ENCODE measurements around the gene SHROOM4.

GRCh38 chrX:50801135-50801534 is 12.9 kb downstream of the SHROOM4 start:
- TF ChIP-seq, protein P1, sequence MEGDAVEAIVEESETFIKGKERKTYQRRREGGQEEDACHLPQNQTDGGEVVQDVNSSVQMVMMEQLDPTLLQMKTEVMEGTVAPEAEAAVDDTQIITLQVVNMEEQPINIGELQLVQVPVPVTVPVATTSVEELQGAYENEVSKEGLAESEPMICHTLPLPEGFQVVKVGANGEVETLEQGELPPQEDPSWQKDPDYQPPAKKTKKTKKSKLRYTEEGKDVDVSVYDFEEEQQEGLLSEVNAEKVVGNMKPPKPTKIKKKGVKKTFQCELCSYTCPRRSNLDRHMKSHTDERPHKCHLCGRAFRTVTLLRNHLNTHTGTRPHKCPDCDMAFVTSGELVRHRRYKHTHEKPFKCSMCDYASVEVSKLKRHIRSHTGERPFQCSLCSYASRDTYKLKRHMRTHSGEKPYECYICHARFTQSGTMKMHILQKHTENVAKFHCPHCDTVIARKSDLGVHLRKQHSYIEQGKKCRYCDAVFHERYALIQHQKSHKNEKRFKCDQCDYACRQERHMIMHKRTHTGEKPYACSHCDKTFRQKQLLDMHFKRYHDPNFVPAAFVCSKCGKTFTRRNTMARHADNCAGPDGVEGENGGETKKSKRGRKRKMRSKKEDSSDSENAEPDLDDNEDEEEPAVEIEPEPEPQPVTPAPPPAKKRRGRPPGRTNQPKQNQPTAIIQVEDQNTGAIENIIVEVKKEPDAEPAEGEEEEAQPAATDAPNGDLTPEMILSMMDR (IDR thresholded peaks at IDR 0.05) = no peak
- no peak for TF ChIP-seq POLR2A (IDR thresholded peaks at IDR 0.05)

Data from esophagus squamous epithelium (tissue), 4 donors.